ENCODE results near the gene OR4A47. TPM values are rescaled to one million over a fixed set of nuclear protein-coding genes. Genes with fewer than 3 reads are reported as not detected.
"Not testable (repeated sequence)": the region's sequence is repeated elsewhere in the genome, so short reads cannot be mapped to it uniquely, and the experiment has no call there.

OR4A47 gene
- total RNA-seq, result not detected

- not testable (repeated sequence) for DNase-seq
Observed at GRCh38 chr11:48488493-48488892, at the start of gene OR4A47. OR4A47 (plus strand) TSS chr11:48488793; CDS start chr11:48488793, 0 bp downstream.

GRCh38 chr11:48455909-48456308, 32.7 kb upstream of the OR4A47 start:
- DNase-seq, result not testable (repeated sequence)

GRCh38 chr11:48473966-48474365, 14.6 kb upstream of the OR4A47 start:
- DNase-seq, result not testable (repeated sequence)

- DNase-seq, result not testable (repeated sequence)
Observed at GRCh38 chr11:48474703-48475102, 13.9 kb upstream of the OR4A47 start.

- not testable (repeated sequence) for DNase-seq
Observed at GRCh38 chr11:48506169-48506568, 17.6 kb downstream of the OR4A47 start.

- no peak for DNase-seq
Observed at GRCh38 chr11:48538991-48539390, 50.4 kb downstream of the OR4A47 start.

Other genes with a start within 250 kb of the OR4A47 start
- gene OR4X2, start 243.7 kb upstream of the OR4A47 start, total RNA-seq, result not detected
- gene OR4X1, start 224.9 kb upstream of the OR4A47 start, total RNA-seq, result not detected
- not detected for gene OR4S1, start 182.6 kb upstream of the OR4A47 start, total RNA-seq
- gene OR4C3, start 163.9 kb upstream of the OR4A47 start, total RNA-seq, result not detected
- not detected for gene OR4C5, start 122.3 kb upstream of the OR4A47 start, total RNA-seq

All from skin of body (tissue), 2 donors.